Thyroid gland (tissue), 4 donors: ENCODE measurements around the gene NCOA5. TPM values are rescaled to one million over a fixed set of nuclear protein-coding genes. Genes with fewer than 3 reads are reported as not detected.

Experiments
- DNase-seq, 2 donors: peaks; one replicate each; pipeline ENCODE4 v3.0.0-alpha.2; 2019
- H3K27ac ChIP-seq, 3 donors: fragments of 200-600 bp; sonication (generic); 1 replicate in 2 of 3; 2 replicates in 1 of 3; pipeline ENCODE4 v1.5.1; 2016 to 2019; ENCODE audit warnings: mild to moderate bottlenecking in 1 of 3, moderate library complexity in 1 of 3
- H3K27me3 ChIP-seq: fragments of 200-600 bp; sonication (generic); one replicate; pipeline ENCODE4 v1.5.1; 2019
- H3K36me3 ChIP-seq, 2 donors: fragments of 200-600 bp; sonication (generic); one replicate each; pipeline ENCODE4 v1.5.1; 2016 to 2019
- H3K4me1 ChIP-seq, 2 donors: fragments of 200-600 bp; sonication (generic); one replicate each; pipeline ENCODE4 v1.5.1; 2017 to 2019
- H3K4me3 ChIP-seq, 3 donors: fragments of 200-600 bp; sonication (generic); replicated peaks in 1 of 3; 1 replicate in 2 of 3; 2 replicates in 1 of 3; pipeline ENCODE4 v1.5.1; 2016; ENCODE audit warnings: mild to moderate bottlenecking in 1 of 3
- H3K9me3 ChIP-seq: fragments of 200-600 bp; sonication (generic); one replicate; pipeline ENCODE4 v1.5.1; 2017
- POLR2A ChIP-seq, 2 donors: fragments of 450-650 bp; IDR thresholded peaks; one replicate each; pipeline ENCODE4 v1.6.1; 2017; ENCODE audit warnings: antibody characterized with exemption in 2 of 2, mild to moderate bottlenecking in 2 of 2, moderate library complexity in 1 of 2
- WGBS, 2 donors: methylation state at CpG; one replicate each; pipeline ENCODE4 v1.1.5; 2017; 5-methylcytosine and 5-hydroxymethylcytosine counted together
- intact Hi-C: fragments of 100-400 bp; cut with DNase I; formaldehyde crosslinking; loops from one replicate; pipeline ENCODE4 v1.15.1; 2023
- total RNA-seq, 4 donors: library from RNA; depleted of rRNA; stranded (reverse); fragments of >200 nt; gene quantifications; one replicate each; pipeline ENCODE4 v1.2.3, GENCODE V29; 2016
- TF ChIP-seq, protein P1 (sequence below), 6 experiments: fragments of 200-600 bp in 3 of 6; fragments of 450-650 bp in 3 of 6; sonication (generic) in 3 of 6; IDR thresholded peaks; one replicate each; pipeline ENCODE4 v1.5.1; 2016 to 2019; ENCODE audit warnings: antibody characterized with exemption in 6 of 6, mild to moderate bottlenecking in 2 of 6, inconsistent platforms in 1 of 6, moderate library complexity in 1 of 6

Gene NCOA5
- total RNA-seq, 4 donors from 2014 or later, result 31.4 to 46.1 (median 37.4) TPM

GRCh38 chr20:46053416-46053815, 36.3 kb downstream of the NCOA5 start:
- H3K27me3 ChIP-seq, result no peaks in the 10 kb centered on the region
- no peaks in the 10 kb centered on the region for H3K36me3 ChIP-seq
- intact Hi-C loops, result no loop called here
- no peak for DNase-seq
- peaks cover 0 to 10% of the 10 kb centered on the region in 2 donors for H3K4me1 ChIP-seq
- H3K9me3 ChIP-seq, result no peaks in the 10 kb centered on the region
- H3K27ac ChIP-seq, result no peak overlapping the region
- TF ChIP-seq, protein P1, sequence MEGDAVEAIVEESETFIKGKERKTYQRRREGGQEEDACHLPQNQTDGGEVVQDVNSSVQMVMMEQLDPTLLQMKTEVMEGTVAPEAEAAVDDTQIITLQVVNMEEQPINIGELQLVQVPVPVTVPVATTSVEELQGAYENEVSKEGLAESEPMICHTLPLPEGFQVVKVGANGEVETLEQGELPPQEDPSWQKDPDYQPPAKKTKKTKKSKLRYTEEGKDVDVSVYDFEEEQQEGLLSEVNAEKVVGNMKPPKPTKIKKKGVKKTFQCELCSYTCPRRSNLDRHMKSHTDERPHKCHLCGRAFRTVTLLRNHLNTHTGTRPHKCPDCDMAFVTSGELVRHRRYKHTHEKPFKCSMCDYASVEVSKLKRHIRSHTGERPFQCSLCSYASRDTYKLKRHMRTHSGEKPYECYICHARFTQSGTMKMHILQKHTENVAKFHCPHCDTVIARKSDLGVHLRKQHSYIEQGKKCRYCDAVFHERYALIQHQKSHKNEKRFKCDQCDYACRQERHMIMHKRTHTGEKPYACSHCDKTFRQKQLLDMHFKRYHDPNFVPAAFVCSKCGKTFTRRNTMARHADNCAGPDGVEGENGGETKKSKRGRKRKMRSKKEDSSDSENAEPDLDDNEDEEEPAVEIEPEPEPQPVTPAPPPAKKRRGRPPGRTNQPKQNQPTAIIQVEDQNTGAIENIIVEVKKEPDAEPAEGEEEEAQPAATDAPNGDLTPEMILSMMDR (IDR thresholded peaks at IDR 0.05), result no peak
- no peak for TF ChIP-seq POLR2A (IDR thresholded peaks at IDR 0.05)
- H3K4me3 ChIP-seq, result no peak overlapping the region
- WGBS, 2 donors, result 86 to 89% methylated on average over 8 of the region's 8 CpGs

GRCh38 chr20:46051556-46052308, 38.0 kb downstream of the NCOA5 start:
- no peaks in the 10 kb centered on the region for H3K9me3 ChIP-seq
- H3K27me3 ChIP-seq, result no peaks in the 10 kb centered on the region
- intact Hi-C loops, result no loop called here
- TF ChIP-seq, protein P1 (IDR thresholded peaks at IDR 0.05), result no peak
- no peak for TF ChIP-seq POLR2A (IDR thresholded peaks at IDR 0.05)
- H3K4me1 ChIP-seq, result no peaks in the 10 kb centered on the region
- H3K27ac ChIP-seq, result no peak overlapping the region
- no peak overlapping the region for H3K4me3 ChIP-seq
- no peaks in the 10 kb centered on the region for H3K36me3 ChIP-seq
- WGBS, 2 donors, result 47 to 51% methylated on average over 13 to 16 of the region's 19 CpGs
- DNase-seq, result no peak

DNA sequence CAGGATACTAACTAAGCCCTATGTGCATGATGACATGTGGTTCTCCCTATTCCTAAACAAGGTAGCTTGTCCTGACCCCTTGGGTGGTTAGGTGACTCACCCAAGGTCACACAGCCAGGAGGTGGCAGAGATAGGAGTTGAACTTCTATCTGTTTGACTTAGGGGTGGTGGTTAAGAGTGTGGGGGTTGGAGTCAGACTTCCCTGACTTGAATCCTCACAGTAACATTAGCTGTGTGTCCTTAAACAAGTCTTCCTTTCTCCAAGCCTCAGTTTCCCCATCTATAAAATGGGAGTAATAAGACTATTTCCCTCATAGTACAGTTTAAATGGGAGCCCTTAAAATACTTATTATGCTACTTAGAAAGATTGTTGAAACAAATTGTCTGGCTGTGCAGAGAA, 38.9 kb downstream of the NCOA5 start:
- Histone ChIP-seq H3K27me3 (no peaks in the 10 kb centered on the region), H3K27ac (no peak overlapping the region), H3K4me3 (no peak overlapping the region), H3K9me3 (no peaks in the 10 kb centered on the region), H3K36me3 (no peaks in the 10 kb centered on the region), H3K4me1 (no peaks in the 10 kb centered on the region)
- TF ChIP-seq, protein P1 (IDR thresholded peaks at IDR 0.05), result no peak
- no peak for TF ChIP-seq POLR2A (IDR thresholded peaks at IDR 0.05)
- DNase-seq, result no peak
- intact Hi-C loops, result no loop called here

GRCh38 chr20:46050444-46050843, 39.3 kb downstream of the NCOA5 start:
- intact Hi-C loops, result no loop called here
- Histone ChIP-seq H3K27me3 (no peaks in the 10 kb centered on the region), H3K9me3 (no peaks in the 10 kb centered on the region), H3K4me3 (no peak overlapping the region), H3K36me3 (no peaks in the 10 kb centered on the region), H3K27ac (no peak overlapping the region), H3K4me1 (no peaks in the 10 kb centered on the region)
- DNase-seq, result no peak
- 49 to 66% methylated on average over 8 to 10 of the region's 10 CpGs for WGBS, 2 donors
- TF ChIP-seq, protein P1 (IDR thresholded peaks at IDR 0.05), result no peak
- TF ChIP-seq POLR2A (IDR thresholded peaks at IDR 0.05), result no peak

- TF ChIP-seq, protein P1 (IDR thresholded peaks at IDR 0.05), result no peak
- no peak for TF ChIP-seq POLR2A (IDR thresholded peaks at IDR 0.05)
- intact Hi-C loops, result no loop called here
- no peak for DNase-seq
- H3K9me3 ChIP-seq, result no peaks in the 10 kb centered on the region
- H3K27me3 ChIP-seq, result no peaks in the 10 kb centered on the region
- H3K36me3 ChIP-seq, result no peaks in the 10 kb centered on the region
- H3K4me3 ChIP-seq, result no peak overlapping the region
- no peak overlapping the region for H3K27ac ChIP-seq
- no peaks in the 10 kb centered on the region for H3K4me1 ChIP-seq
These were observed 39.9 kb downstream of the NCOA5 start for GRCh38 chr20:46049815-46050214.
